K562 (cell line): Measurements from ENCODE around the gene USP35.

Source experiments
- BCOR ChIP-seq: fragments of 450-650 bp; IDR thresholded peaks from 2 replicates; pipeline ENCODE4 v1.6.1; 2016
- CTCF ChIP-seq, 3 experiments: IDR thresholded peaks in 2 of 3; conservative IDR thresholded peaks in 1 of 3; 2 replicates each; pipeline ENCODE4 v1.5.1; 2011 to 2012; ENCODE audit warnings: low read length in 3 of 3, mild to moderate bottlenecking in 3 of 3, control low read depth in 2 of 3, improper control_type of control experiment in 1 of 3, inconsistent platforms in 1 of 3, low read depth in 1 of 3, mixed read lengths in 1 of 3, moderate library complexity in 1 of 3; ENCODE audit not compliant: insufficient read depth in 2 of 3
- EZH2 ChIP-seq: IDR thresholded peaks from 2 replicates; pipeline ENCODE4 v1.6.1; 2012; ENCODE audit warnings: low read depth, mild to moderate bottlenecking, inconsistent platforms, low read length, borderline replicate concordance
- GTF2A2 ChIP-seq: IDR thresholded peaks from 2 replicates; pipeline ENCODE4 v1.6.1; 2016; ENCODE audit warnings: mild to moderate bottlenecking, missing genetic modification characterization, missing compliant biosample characterization
- HDAC2 ChIP-seq: fragments of 450-650 bp; IDR thresholded peaks from 2 replicates; pipeline ENCODE4 v1.6.1; 2016; ENCODE audit warnings: mild to moderate bottlenecking
- HNRNPUL1 ChIP-seq: fragments of 200-400 bp; formaldehyde crosslinking; IDR thresholded peaks from 2 replicates; pipeline ENCODE4 v1.6.1; 2017; ENCODE audit warnings: low read length
- POLR2A ChIP-seq: fragments of 450-650 bp; conservative IDR thresholded peaks from 2 replicates; pipeline ENCODE4 v1.6.1; 2016
- PRDM10 ChIP-seq: fragments of 450-650 bp; IDR thresholded peaks from 2 replicates; pipeline ENCODE4 v1.6.1; 2018; ENCODE audit not compliant: partially characterized antibody
- RAD51 ChIP-seq: fragments of 450-650 bp; IDR thresholded peaks from 2 replicates; pipeline ENCODE4 v1.7.1; 2016; ENCODE audit warnings: low read depth, mild to moderate bottlenecking, borderline replicate concordance
- RERE ChIP-seq: sonication (generic); formaldehyde crosslinking; IDR thresholded peaks from 2 replicates; pipeline ENCODE4 v1.8.0; 2023; ENCODE audit warnings: missing genetic modification reagents, mild to moderate bottlenecking, borderline replicate concordance
- TBP ChIP-seq: optimal IDR thresholded peaks from 2 replicates; pipeline ENCODE3; 2011; ENCODE audit warnings: low read depth, low read length, improper control_type of control experiment
- ZBTB43 ChIP-seq: sonication (generic); formaldehyde crosslinking; IDR thresholded peaks from 2 replicates; pipeline ENCODE4 v1.8.0; 2023; ENCODE audit warnings: mild to moderate bottlenecking, missing genetic modification reagents
- ZBTB49 ChIP-seq: sonication (generic); formaldehyde crosslinking; IDR thresholded peaks from 2 replicates; pipeline ENCODE4 v1.8.0; 2022; ENCODE audit warnings: missing genetic modification reagents, mild to moderate bottlenecking, borderline replicate concordance
- ZNF282 ChIP-seq: sonication (generic); formaldehyde crosslinking; IDR thresholded peaks from 2 replicates; pipeline ENCODE4 v1.8.1; 2023; ENCODE audit warnings: missing genetic modification reagents

- TF ChIP-seq CTCF (IDR thresholded peaks at IDR 0.05 in 2 of 3, conservative IDR thresholded peaks at IDR 0.05 in 1 of 3; ENCODE audit: insufficient read depth in 2 of 3, low read depth in 1 of 3, low read length in 3 of 3) (peak in 1 of 3 experiments; percentile 38; a peak in 2 of 6 replicates), HNRNPUL1 (no peak), RAD51 (no peak), ZBTB49 (CRISPR knock-in tag) (no peak), ZNF282 (CRISPR knock-in tag) (no peak), POLR2A (no peak), BCOR (no peak), HDAC2 (no peak), EZH2 (no peak), ZBTB43 (CRISPR knock-in tag) (no peak), TBP (no peak), PRDM10 (no peak), RERE (CRISPR knock-in tag) (no peak), GTF2A2 (no peak)
Observed at GRCh38 chr11:78149646-78150045, 39.1 kb upstream of the USP35 start.
